Measurements from ENCODE around the gene PINLYP. TPM values are rescaled to one million over a fixed set of nuclear protein-coding genes. Genes with fewer than 3 reads are reported as not detected.

PINLYP gene
- total and polyA plus RNA-seq, 9 of the 15 experiments (the other 6 are each of a cell fraction or from before 2014, with no cell fraction given) = 1.00 to 6.7 (median 2.2) TPM

DNA sequence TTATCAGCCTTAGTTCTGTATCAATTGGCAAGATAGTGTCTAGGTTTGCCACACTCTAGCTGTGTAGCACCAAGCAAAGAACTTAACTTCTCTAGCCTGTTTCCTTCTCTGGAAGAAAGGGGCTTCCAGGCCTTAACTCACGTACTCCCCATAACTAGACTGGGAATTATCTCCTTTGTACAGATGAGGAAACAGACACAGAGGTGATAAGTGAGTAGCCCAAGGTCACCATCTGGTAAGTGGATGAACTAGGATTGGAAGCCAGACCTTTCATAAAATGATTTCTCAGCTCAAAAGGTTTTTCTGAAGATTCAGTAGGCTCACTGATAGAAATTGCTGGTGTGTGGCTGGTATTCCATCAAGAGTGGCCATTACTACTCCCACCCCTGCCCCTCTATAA, 40.7 kb downstream of the PINLYP start (continued):
- TF ChIP-seq HEY1 (CRISPR knock-in tag; IDR thresholded peaks at IDR 0.05; ENCODE audit: borderline replicate concordance) (no peak), SOX6 (IDR thresholded peaks at IDR 0.05) (no peak), RB1 (IDR thresholded peaks at IDR 0.05; ENCODE audit: low read depth) (no peak), ZNF354B (CRISPR knock-in tag; IDR thresholded peaks at IDR 0.05) (no peak), RBM39 (optimal IDR thresholded peaks at IDR 0.05; ENCODE audit: low read depth, low read length) (no peak), MTA2 (IDR thresholded peaks at IDR 0.05; ENCODE audit: low read depth) (peak; percentile 69), CCNT2 (IDR thresholded peaks at IDR 0.05; ENCODE audit: borderline replicate concordance, extremely low read depth, insufficient read length, low read depth, low read length) (peak; percentile 31), HOXB6 (CRISPR knock-in tag; IDR thresholded peaks at IDR 0.05; ENCODE audit: borderline replicate concordance) (no peak), NEUROD1 (IDR thresholded peaks at IDR 0.05; ENCODE audit: borderline replicate concordance, low read depth, low read length, partially characterized antibody) (no peak), TFAM (CRISPR knock-in tag; conservative IDR thresholded peaks at IDR 0.05) (no peak), ESRRA (IDR thresholded peaks at IDR 0.05; ENCODE audit: borderline replicate concordance, low read depth) (peak; percentile 97), ZKSCAN1 (IDR thresholded peaks at IDR 0.05; ENCODE audit: low read depth, low read length) (no peak), ZNF764 (CRISPR knock-in tag; IDR thresholded peaks at IDR 0.05; ENCODE audit: low read depth) (no peak), ZNF584 (CRISPR knock-in tag; IDR thresholded peaks at IDR 0.05; ENCODE audit: low read depth) (no peak), TCF7L2 (IDR thresholded peaks at IDR 0.05; ENCODE audit: low read depth, low read length) (no peak), ZFP1 (CRISPR knock-in tag; IDR thresholded peaks at IDR 0.05) (no peak), ZNF12 (CRISPR knock-in tag; IDR thresholded peaks at IDR 0.05) (no peak), HNRNPK (IDR thresholded peaks at IDR 0.05; ENCODE audit: low read depth, low read length, poor library complexity, severe bottlenecking) (no peak)
- TF ChIP-seq, protein P1, sequence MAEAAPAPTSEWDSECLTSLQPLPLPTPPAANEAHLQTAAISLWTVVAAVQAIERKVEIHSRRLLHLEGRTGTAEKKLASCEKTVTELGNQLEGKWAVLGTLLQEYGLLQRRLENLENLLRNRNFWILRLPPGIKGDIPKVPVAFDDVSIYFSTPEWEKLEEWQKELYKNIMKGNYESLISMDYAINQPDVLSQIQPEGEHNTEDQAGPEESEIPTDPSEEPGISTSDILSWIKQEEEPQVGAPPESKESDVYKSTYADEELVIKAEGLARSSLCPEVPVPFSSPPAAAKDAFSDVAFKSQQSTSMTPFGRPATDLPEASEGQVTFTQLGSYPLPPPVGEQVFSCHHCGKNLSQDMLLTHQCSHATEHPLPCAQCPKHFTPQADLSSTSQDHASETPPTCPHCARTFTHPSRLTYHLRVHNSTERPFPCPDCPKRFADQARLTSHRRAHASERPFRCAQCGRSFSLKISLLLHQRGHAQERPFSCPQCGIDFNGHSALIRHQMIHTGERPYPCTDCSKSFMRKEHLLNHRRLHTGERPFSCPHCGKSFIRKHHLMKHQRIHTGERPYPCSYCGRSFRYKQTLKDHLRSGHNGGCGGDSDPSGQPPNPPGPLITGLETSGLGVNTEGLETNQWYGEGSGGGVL (CRISPR knock-in tag; IDR thresholded peaks at IDR 0.05) = no peak
- TF ChIP-seq, protein P2, sequence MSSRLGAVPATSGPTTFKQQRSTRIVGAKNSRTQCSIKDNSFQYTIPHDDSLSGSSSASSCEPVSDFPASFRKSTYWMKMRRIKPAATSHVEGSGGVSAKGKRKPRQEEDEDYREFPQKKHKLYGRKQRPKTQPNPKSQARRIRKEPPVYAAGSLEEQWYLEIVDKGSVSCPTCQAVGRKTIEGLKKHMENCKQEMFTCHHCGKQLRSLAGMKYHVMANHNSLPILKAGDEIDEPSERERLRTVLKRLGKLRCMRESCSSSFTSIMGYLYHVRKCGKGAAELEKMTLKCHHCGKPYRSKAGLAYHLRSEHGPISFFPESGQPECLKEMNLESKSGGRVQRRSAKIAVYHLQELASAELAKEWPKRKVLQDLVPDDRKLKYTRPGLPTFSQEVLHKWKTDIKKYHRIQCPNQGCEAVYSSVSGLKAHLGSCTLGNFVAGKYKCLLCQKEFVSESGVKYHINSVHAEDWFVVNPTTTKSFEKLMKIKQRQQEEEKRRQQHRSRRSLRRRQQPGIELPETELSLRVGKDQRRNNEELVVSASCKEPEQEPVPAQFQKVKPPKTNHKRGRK (tag; IDR thresholded peaks at IDR 0.05) = no peak
- TF ChIP-seq, protein P3, sequence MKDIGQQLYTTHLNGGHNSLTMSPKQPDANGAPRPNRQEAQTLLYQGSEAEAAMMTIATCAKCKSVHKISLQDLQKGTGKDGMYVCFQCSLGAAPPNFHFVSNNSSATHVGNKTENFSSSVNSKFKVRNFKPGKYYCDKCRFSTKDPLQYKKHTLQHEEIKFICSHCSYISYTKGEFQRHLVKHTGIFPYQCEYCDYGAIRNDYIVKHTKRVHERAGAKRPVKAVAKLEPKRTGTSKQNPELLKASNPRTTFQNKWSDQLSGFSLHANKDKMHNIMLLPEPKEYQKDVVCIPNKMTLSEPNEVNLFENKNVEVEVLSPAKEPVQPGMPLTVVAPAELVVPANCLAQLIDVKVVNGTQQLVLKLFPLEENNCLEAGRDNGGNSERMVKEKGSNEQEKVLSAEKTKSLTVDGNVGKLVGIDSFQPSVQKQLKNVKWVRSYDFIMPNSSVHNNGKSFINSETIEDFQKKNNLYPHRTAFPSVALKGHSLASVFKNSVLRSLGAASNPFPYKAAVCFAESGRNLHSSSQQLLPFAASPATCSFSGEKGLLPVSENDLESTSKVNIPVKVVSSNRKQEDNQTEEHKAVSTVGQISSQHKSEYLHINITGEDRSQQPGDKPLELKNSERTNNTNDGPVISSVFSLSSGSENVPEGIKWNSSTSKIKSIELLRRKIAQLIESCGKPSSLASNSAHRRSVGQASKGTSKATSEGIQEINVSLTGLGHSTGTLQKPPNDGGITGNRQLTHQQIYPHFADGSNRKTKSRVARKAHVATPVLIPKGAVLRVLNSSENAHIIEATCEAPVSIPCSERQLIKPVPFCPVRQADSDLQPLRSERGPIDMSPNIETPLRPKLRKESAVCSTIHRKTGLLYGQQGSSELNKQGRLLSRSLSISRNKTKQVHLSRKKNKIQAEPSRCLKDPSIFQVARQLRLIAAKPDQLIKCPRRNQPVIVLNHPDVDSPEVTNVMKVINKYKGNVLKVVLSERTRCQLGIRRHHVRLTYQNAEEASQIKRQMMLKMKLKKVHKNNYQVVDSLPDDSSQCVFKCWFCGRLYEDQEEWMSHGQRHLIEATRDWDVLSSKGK (CRISPR knock-in tag; IDR thresholded peaks at IDR 0.05) = no peak

Data from K562 (cell line).